ENCODE data around the gene PSMD1.
"Not testable (repeated sequence)": the region's sequence is repeated elsewhere in the genome, so short reads cannot be mapped to it uniquely, and the experiment has no call there.

Gene PSMD1

GRCh38 chr2:231056453-231057416, at the start of gene PSMD1:
PSMD1 (plus strand) TSS chr2:231056867; CDS start chr2:231057026, 159 bp downstream.
- peak; percentile 40 to 53 for DNase-seq

- DNase-seq = no peak
These were observed 49.2 kb upstream of the PSMD1 start for GRCh38 chr2:231007286-231008098.

GRCh38 chr2:231008131-231008530, 48.5 kb upstream of the PSMD1 start:
- DNase-seq = no peak

GRCh38 chr2:231009236-231009919, 47.3 kb upstream of the PSMD1 start:
- no peak for DNase-seq

GRCh38 chr2:231010201-231010730, 46.4 kb upstream of the PSMD1 start:
- no peak for DNase-seq

GRCh38 chr2:231011526-231011925, 45.1 kb upstream of the PSMD1 start:
- DNase-seq = no peak

GRCh38 chr2:231012463-231012862, 44.2 kb upstream of the PSMD1 start:
- no peak for DNase-seq

GRCh38 chr2:231013820-231014219, 42.8 kb upstream of the PSMD1 start:
- no peak for DNase-seq

GRCh38 chr2:231015478-231015877, 41.2 kb upstream of the PSMD1 start:
- DNase-seq = no peak

GRCh38 chr2:231015926-231016325, 40.7 kb upstream of the PSMD1 start:
- DNase-seq = no peak

- DNase-seq = no peak
These were observed 40.0 kb upstream of the PSMD1 start for GRCh38 chr2:231016566-231017230.

GRCh38 chr2:231017231-231017598, 39.5 kb upstream of the PSMD1 start:
- no peak for DNase-seq

GRCh38 chr2:231018184-231018583, 38.5 kb upstream of the PSMD1 start:
- no peak for DNase-seq

GRCh38 chr2:231025059-231025458, 31.6 kb upstream of the PSMD1 start:
- DNase-seq = not testable (repeated sequence)

GRCh38 chr2:231028889-231029288, 27.8 kb upstream of the PSMD1 start:
- no peak for DNase-seq

GRCh38 chr2:231029563-231029962, 27.1 kb upstream of the PSMD1 start:
- no peak for DNase-seq

- no peak for DNase-seq
These were observed 25.9 kb upstream of the PSMD1 start for GRCh38 chr2:231030725-231031124.

GRCh38 chr2:231032575-231033140, 24.0 kb upstream of the PSMD1 start:
- DNase-seq = no peak

GRCh38 chr2:231033147-231034132, 23.2 kb upstream of the PSMD1 start:
- no peak for DNase-seq

GRCh38 chr2:231034291-231034882, 22.3 kb upstream of the PSMD1 start:
- no peak for DNase-seq
